ENCODE results near the gene STOX1. TPM values are rescaled to one million over a fixed set of nuclear protein-coding genes. Genes with fewer than 3 reads are reported as not detected.
"Not testable (repeated sequence)": the region's sequence is repeated elsewhere in the genome, so short reads cannot be mapped to it uniquely, and the experiment has no call there.

The STOX1 gene
- total and polyA plus RNA-seq, 8 donors, result 0.73 to 1.8 (median 1.1) TPM

DNA sequence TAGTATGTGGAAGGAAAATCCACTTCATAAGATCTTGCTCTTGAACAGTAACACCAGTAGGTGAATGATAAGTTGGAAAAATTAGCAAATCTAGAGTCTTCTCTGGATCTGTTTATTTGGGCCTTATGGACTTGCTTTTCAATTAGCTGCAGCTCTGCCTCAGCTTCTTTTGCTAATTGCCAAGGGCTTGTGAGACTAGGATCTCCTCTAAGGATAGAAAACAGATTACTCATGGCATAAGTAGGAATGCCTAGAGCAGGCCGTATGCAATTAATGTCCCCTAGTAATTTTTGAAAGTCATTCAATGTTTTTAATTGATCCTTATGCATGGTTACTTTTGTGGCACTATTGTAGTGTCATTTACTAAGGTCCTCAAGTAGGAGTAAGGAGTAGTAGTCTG is 37.3 kb downstream of the STOX1 start:
- WGBS, 2 donors, result 94 to 97% methylated on average over 1 of the region's 1 CpG
- TF ChIP-seq, protein P1, sequence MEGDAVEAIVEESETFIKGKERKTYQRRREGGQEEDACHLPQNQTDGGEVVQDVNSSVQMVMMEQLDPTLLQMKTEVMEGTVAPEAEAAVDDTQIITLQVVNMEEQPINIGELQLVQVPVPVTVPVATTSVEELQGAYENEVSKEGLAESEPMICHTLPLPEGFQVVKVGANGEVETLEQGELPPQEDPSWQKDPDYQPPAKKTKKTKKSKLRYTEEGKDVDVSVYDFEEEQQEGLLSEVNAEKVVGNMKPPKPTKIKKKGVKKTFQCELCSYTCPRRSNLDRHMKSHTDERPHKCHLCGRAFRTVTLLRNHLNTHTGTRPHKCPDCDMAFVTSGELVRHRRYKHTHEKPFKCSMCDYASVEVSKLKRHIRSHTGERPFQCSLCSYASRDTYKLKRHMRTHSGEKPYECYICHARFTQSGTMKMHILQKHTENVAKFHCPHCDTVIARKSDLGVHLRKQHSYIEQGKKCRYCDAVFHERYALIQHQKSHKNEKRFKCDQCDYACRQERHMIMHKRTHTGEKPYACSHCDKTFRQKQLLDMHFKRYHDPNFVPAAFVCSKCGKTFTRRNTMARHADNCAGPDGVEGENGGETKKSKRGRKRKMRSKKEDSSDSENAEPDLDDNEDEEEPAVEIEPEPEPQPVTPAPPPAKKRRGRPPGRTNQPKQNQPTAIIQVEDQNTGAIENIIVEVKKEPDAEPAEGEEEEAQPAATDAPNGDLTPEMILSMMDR (IDR thresholded peaks at IDR 0.05), result no peak
- no peak overlapping the region for H3K27ac ChIP-seq
- H3K27me3 ChIP-seq, result no peaks in the 10 kb centered on the region
- ATAC-seq (no peak), DNase-seq (no peak), FAIRE-seq (no peak)
- no peaks in the 10 kb centered on the region for H3K4me1 ChIP-seq
- no peaks in the 10 kb centered on the region for H3K9me3 ChIP-seq
- intact Hi-C loops (cut with DNase I), result no loop called here
- no peak overlapping the region for H3K4me3 ChIP-seq
- H3K36me3 ChIP-seq, result no peaks in the 10 kb centered on the region

DNA sequence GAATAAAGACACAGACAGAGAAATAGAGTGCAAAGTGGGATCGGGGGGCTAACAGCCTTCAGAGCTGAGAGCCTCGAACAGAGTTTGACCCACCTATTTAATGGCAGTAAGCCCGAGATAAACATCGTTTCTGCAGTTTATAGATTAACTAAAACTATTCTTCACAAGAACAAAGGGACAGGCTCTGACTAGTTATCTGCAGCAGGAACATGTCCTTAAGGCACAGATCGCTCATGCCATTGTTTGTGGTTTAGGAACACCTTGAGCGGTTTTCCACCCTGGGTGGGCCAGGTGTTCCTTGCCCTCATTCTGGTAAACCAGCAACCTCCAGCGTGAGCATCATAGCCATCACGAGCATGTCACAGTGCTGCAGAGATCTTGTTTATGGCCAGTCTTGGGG is 40.8 kb downstream of the STOX1 start:
- 96% methylated on average over 8 of the region's 8 CpGs for WGBS, 2 donors
- H3K4me1 ChIP-seq; H3K27me3 ChIP-seq; H3K36me3 ChIP-seq; ATAC-seq; H3K9me3 ChIP-seq; H3K4me3 ChIP-seq; FAIRE-seq; intact Hi-C loops (cut with DNase I); H3K27ac ChIP-seq; DNase-seq: not testable (repeated sequence)

DNA sequence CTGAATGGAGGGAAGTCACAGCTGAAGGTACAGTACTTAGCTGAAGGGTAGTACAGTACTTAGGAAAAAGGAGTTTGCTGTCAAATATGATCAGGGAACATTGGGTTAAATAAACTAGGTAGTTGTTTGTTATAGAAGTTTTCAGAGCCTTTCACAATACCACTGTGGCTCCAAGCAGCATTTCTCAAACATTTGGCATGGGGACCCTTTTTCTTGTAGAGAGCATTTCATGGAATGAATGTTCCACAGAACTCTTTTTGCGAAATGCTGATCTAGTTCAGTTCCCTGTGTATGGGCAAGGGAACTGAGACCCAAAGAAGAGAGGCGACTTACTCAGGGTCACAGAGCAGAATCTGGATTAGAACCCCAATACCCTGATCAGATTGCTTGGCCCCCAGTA is 42.3 kb downstream of the STOX1 start:
- Histone ChIP-seq H3K27me3 (no peaks in the 10 kb centered on the region), H3K4me1 (peaks cover 0 to 7% (median 0%) of the 10 kb centered on the region in 3 donors), H3K9me3 (no peaks in the 10 kb centered on the region), H3K27ac (no peak overlapping the region), H3K36me3 (no peaks in the 10 kb centered on the region), H3K4me3 (no peak overlapping the region)
- WGBS, 2 donors, result 67 to 77% methylated on average over 2 of the region's 2 CpGs
- FAIRE-seq (no peak), ATAC-seq (no peak), DNase-seq (no peak)
- TF ChIP-seq, protein P1 (IDR thresholded peaks at IDR 0.05), result no peak
- intact Hi-C loops (cut with DNase I), result no loop called here

DNA sequence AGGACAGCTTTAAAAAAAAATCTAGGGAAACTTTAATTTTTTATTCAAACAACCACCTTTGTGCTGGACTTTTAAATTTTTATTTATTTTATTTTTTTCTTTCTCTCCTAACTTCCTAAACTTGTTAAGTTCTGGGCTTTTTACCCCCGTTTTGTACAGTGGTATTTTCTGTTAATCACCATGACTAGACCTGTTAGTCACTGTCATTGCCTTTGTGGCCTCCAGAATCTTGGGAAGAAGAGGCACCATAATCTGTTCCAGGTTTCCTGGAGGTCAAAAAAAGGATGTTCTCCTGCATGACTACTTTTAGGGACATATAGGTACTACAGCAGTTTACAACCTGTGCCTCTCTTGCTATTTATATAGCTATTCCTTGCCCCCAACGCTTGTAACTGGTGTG is 42.7 kb downstream of the STOX1 start:
- WGBS, 2 donors, result 80 to 81% methylated on average over 2 of the region's 2 CpGs
- FAIRE-seq, result no peak
- Histone ChIP-seq H3K9me3 (no peaks in the 10 kb centered on the region), H3K4me1 (peaks cover 0 to 7% (median 0%) of the 10 kb centered on the region in 3 donors), H3K27me3 (no peaks in the 10 kb centered on the region), H3K27ac (no peak overlapping the region), H3K36me3 (no peaks in the 10 kb centered on the region), H3K4me3 (no peak overlapping the region)
- no peak for DNase-seq
- TF ChIP-seq, protein P1 (IDR thresholded peaks at IDR 0.05), result no peak
- no peak for ATAC-seq
- intact Hi-C loops (cut with DNase I), result no loop called here

DNA sequence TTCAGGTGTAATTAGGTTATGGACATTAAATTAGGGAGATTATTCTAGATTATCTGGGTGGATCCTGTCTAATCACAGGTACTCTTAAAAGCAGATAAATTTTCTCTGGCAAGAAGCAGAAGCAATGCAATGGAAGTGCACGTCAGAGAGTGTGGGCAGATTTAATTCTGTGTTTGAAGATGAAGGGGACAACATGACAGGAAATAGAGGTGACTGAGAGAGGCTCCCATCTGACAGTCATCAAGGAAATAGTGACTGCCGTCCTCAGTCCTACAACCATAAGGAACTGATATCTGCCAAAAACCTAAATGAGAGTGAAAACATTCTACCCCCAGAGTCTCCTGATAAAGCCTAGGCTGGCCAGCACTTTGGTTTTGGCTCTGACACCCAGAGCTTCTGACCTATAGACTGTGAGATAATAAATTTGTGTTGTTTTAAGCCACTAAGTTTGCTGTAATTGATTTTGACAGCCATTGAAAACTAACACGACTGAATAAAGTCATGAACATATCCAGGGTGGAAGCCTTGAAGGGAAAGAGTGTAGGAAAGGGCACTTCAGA is 43.3 kb downstream of the STOX1 start:
- WGBS, 2 donors, result 66 to 67% methylated on average over 3 of the region's 3 CpGs
- no peak for FAIRE-seq
- TF ChIP-seq, protein P1 (IDR thresholded peaks at IDR 0.05), result no peak
- intact Hi-C loops (cut with DNase I), result no loop called here
- H3K27ac ChIP-seq, result no peak overlapping the region
- H3K4me3 ChIP-seq, result no peak overlapping the region
- no peak for DNase-seq
- no peaks in the 10 kb centered on the region for H3K9me3 ChIP-seq
- no peaks in the 10 kb centered on the region for H3K27me3 ChIP-seq
- no peak for ATAC-seq
- H3K36me3 ChIP-seq, result no peaks in the 10 kb centered on the region
- peaks cover 0 to 7% (median 0%) of the 10 kb centered on the region in 3 donors for H3K4me1 ChIP-seq

Data from pancreas (tissue), 10 donors.